Ishikawa (cell line): ENCODE data around the gene BMPR1B.

ENCODE experiments used
- CEBPB ChIP-seq: IDR thresholded peaks from 2 replicates; pipeline ENCODE4 v1.6.1; 2012
- CREB1 ChIP-seq: IDR thresholded peaks from 2 replicates; pipeline ENCODE4 v1.6.1; 2012; ENCODE audit warnings: low read depth
- EGR1 ChIP-seq: IDR thresholded peaks from 2 replicates; pipeline ENCODE4 v1.6.1; 2012
- EP300 ChIP-seq: IDR thresholded peaks from 2 replicates; pipeline ENCODE4 v1.6.1; 2012; ENCODE audit warnings: borderline replicate concordance
- FOXM1 ChIP-seq: IDR thresholded peaks from 2 replicates; pipeline ENCODE4 v1.6.1; 2012; ENCODE audit warnings: low read depth, borderline replicate concordance
- NFIC ChIP-seq: IDR thresholded peaks from 2 replicates; pipeline ENCODE4 v1.6.1; 2012
- RAD21 ChIP-seq: IDR thresholded peaks from 2 replicates; pipeline ENCODE4 v1.6.1; 2012; ENCODE audit warnings: low read depth
- REST ChIP-seq: IDR thresholded peaks from 2 replicates; pipeline ENCODE4 v1.6.1; 2012; ENCODE audit warnings: low read depth, mild to moderate bottlenecking
- TAF1 ChIP-seq: IDR thresholded peaks from 2 replicates; pipeline ENCODE4 v1.6.1; 2012; ENCODE audit warnings: low read depth, mild to moderate bottlenecking
- TCF12 ChIP-seq: IDR thresholded peaks from 2 replicates; pipeline ENCODE4 v1.6.1; 2012; ENCODE audit warnings: low read depth
- TEAD4 ChIP-seq: IDR thresholded peaks from 2 replicates; pipeline ENCODE4 v1.6.1; 2012
- USF1 ChIP-seq: IDR thresholded peaks from 2 replicates; pipeline ENCODE4 v1.6.1; 2012
- YY1 ChIP-seq: IDR thresholded peaks from 2 replicates; pipeline ENCODE4 v1.6.1; 2012; ENCODE audit warnings: low read depth
- ZBTB7A ChIP-seq: IDR thresholded peaks from 2 replicates; pipeline ENCODE4 v1.6.1; 2012; ENCODE audit warnings: low read depth
- TF ChIP-seq, protein P1 (sequence below): IDR thresholded peaks from 2 replicates; pipeline ENCODE4 v1.6.1; 2012

Gene BMPR1B

DNA sequence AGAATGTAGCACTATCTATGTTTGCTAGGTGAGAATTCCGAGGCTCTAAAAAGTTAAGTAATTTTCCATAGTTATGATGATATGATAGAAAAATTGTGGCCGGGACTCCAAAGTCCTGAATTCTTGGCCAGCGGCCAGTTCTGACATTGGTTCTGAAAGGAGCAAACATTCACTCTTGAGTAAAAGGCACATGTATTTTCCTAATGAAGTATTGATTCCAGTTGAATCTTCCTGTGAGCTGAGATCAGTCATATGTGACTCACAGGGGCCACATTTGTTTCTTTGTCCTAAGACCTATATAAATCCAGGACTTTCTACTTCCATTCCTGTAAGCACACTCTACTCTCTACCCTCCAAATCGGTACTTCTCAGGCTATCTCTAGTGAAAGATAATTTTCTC, 349.9 kb downstream of the BMPR1B start:
- TF ChIP-seq, protein P1, sequence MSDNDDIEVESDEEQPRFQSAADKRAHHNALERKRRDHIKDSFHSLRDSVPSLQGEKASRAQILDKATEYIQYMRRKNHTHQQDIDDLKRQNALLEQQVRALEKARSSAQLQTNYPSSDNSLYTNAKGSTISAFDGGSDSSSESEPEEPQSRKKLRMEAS: no peak
- TF ChIP-seq RAD21 (no peak), CREB1 (no peak), EGR1 (no peak), USF1 (no peak), NFIC (no peak), YY1 (no peak), TAF1 (no peak), EP300 (no peak), TEAD4 (no peak), CEBPB (no peak), FOXM1 (no peak), REST (no peak), TCF12 (no peak)

- TF ChIP-seq CEBPB (no peak), EP300 (no peak), RAD21 (no peak), USF1 (no peak), ZBTB7A (no peak), TAF1 (no peak), YY1 (no peak), EGR1 (no peak), TCF12 (no peak), NFIC (no peak)
- TF ChIP-seq, protein P1: no peak
These were observed 351.2 kb downstream of the BMPR1B start for GRCh38 chr4:95108883-95109421.

GRCh38 chr4:95114521-95114920, 356.8 kb downstream of the BMPR1B start:
- TF ChIP-seq EGR1 (no peak), CREB1 (no peak), EP300 (no peak)

DNA sequence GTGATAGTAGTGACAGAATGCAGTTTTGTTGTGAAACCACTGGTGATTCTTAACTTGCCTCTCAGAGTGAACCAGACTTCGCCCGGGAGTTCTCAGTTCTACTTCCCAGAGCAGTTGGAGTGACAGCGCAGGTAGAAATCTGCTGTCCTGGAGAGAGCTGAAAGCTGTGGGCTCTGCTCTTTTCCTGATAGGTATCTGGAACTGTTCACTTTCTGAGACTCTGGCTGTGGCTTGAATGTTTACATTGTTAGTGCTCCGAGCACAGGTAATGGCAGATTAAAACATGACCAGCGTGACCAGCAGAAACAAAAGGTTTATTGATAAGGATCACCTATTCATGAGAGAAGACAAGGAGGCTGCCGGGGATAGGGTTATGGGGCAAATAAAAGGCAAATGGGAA, 360.7 kb downstream of the BMPR1B start:
- TF ChIP-seq USF1 (no peak), NFIC (no peak), TEAD4 (no peak), EP300 (no peak), ZBTB7A (no peak)
- TF ChIP-seq, protein P1: no peak

DNA sequence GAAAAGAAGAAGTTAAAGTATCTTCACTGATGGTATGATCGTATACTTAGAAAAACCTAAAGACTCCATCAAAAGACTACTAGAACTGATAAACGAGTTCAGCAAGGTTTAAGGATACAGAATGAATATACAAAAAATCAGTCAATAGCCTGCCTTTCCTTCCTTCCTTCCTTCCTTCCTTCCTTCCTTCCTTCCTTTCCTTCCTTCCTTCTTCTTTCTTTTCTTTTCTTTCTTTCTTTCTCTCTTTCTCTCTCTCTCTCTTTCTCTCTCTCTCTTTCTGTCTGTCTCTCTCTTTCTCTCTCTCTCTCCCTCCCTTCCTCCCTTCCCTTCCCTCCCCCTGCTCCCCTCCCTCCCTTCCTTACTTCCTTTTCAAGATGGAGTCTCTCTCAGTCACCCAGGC, 362.7 kb downstream of the BMPR1B start:
- TF ChIP-seq, protein P1: no peak
- TF ChIP-seq TCF12 (no peak), YY1 (no peak), FOXM1 (no peak), NFIC (no peak), ZBTB7A (no peak)

- TF ChIP-seq REST (no peak), USF1 (no peak), TAF1 (no peak), CREB1 (no peak)
These were observed 364.2 kb downstream of the BMPR1B start for GRCh38 chr4:95122001-95122400.
